MCF 10A (cell line): ENCODE results near the gene NIT1. TPM values are rescaled to one million over a fixed set of nuclear protein-coding genes. Genes with fewer than 3 reads are reported as not detected.

Experiments
- BruUV-seq: library from RNA; stranded (reverse); fragments of 400-500 nt; replicated peaks from 2 replicates; lab custom pipeline; 2021; lab: Mats Ljungman, UMichigan
- CTCF ChIA-PET: fragments of 300-600 bp; sonication (Branson Sonifier 250); formaldehyde crosslinking; extraction: SDS; loops from one replicate; lab custom pipeline; 2021; ENCODE audit warnings: antibody characterized with exemption, inconsistent platforms; lab: Yijun Ruan, JAX
- POLR2A ChIA-PET: fragments of 300-600, 350-650 bp; sonication (Branson Sonifier 250); formaldehyde crosslinking; extraction: SDS; loops from one replicate; lab custom pipeline; 2020; ENCODE audit warnings: antibody characterized with exemption, inconsistent platforms; lab: Yijun Ruan, JAX
- DNase-seq: peaks from one replicate; pipeline ENCODE4 v3.0.0-alpha.2; 2018; ENCODE audit not compliant: unreplicated experiment
- H3K27ac Mint-ChIP-seq: one replicate; pipeline ENCODE4 v1.8.0; 2022; ENCODE audit warnings: mild to moderate bottlenecking, low read depth, mixed read lengths; ENCODE audit not compliant: unreplicated experiment
- H3K27me3 Mint-ChIP-seq: one replicate; pipeline ENCODE4 v1.8.0; 2022; ENCODE audit warnings: mixed read lengths; ENCODE audit not compliant: insufficient read depth, unreplicated experiment
- H3K36me3 Mint-ChIP-seq: one replicate; pipeline ENCODE4 v1.8.0; 2022; ENCODE audit warnings: mild to moderate bottlenecking, moderate library complexity, mixed read lengths; ENCODE audit not compliant: insufficient read depth, unreplicated experiment
- H3K4me1 Mint-ChIP-seq: one replicate; pipeline ENCODE4 v1.8.0; 2022; ENCODE audit warnings: mixed read lengths; ENCODE audit not compliant: insufficient read depth, unreplicated experiment
- H3K4me3 Mint-ChIP-seq: one replicate; pipeline ENCODE4 v1.8.0; 2022; ENCODE audit warnings: mild to moderate bottlenecking, moderate library complexity, mixed read lengths; ENCODE audit not compliant: unreplicated experiment
- H3K9me3 Mint-ChIP-seq: one replicate; pipeline ENCODE4 v1.8.0; 2022; ENCODE audit warnings: mixed read lengths; ENCODE audit not compliant: unreplicated experiment
- CTCF ChIP-seq: fragments of 200-600 bp; IDR thresholded peaks from one replicate; pipeline ENCODE4 v1.8.0; 2022; ENCODE audit warnings: antibody characterized with exemption, mild to moderate bottlenecking; ENCODE audit not compliant: unreplicated experiment
- intact Hi-C: fragments of 100-400 bp; cut with micrococcal nuclease; formaldehyde crosslinking; loops from 2 replicates; pipeline ENCODE4 v1.14.1; 2022
- total RNA-seq: library from RNA; stranded (reverse); gene quantifications from 2 replicates; pipeline ENCODE4 v1.2.3, GENCODE V29; 2022

NIT1 gene
- total RNA-seq, 1 experiment from 2014 or later = 73.4 TPM

GRCh38 chr1:161069731-161070270 is 48.1 kb upstream of the NIT1 start, which contains the start of gene ARHGAP30:
Gene ARHGAP30 (minus strand): TSS chr1:161069891. CDS start chr1:161069624, 267 bp downstream.
- intact Hi-C loops = no loop called here
- Mint-ChIP-seq H3K4me1 (peaks cover 39% of the 10 kb centered on the region), H3K4me3 (no peak within 1 kb of the TSS), H3K36me3 (peaks cover 17% of the 10 kb centered on the region), H3K27me3 (no peaks in the 10 kb centered on the region), H3K27ac (no peak within 1 kb of the TSS), H3K9me3 (no peaks in the 10 kb centered on the region)
- no peak for TF ChIP-seq CTCF
- CTCF ChIA-PET = interaction anchor here (0.6 to 14.2 kb wide), 4 partner anchors 10 to 28 kb away, joined by 4 to 331 read pairs (median 22); partner anchors contain the start of gene KLHDC9
- POLR2A ChIA-PET = interaction anchor here (0.5 to 2.4 kb wide), 5 partner anchors 34 to 807 kb away, joined by 3 to 13 read pairs (median 3); partner anchors contain the start of genes DCAF8, F11R, NIT1 and PFDN2
- DNase-seq = no peak
- no TSS peak for BruUV-seq

GRCh38 chr1:161070761-161071160 is 47.1 kb upstream of the NIT1 start:
- H3K27me3 Mint-ChIP-seq = no peaks in the 10 kb centered on the region
- H3K4me3 Mint-ChIP-seq = no peak overlapping the region
- CTCF ChIA-PET = interaction anchor here (0.5 to 14.2 kb wide), 19 partner anchors 11 to 312 kb away, joined by 3 to 331 read pairs (median 5); partner anchors contain the start of genes ITLN2, KLHDC9 and USF1
- H3K4me1 Mint-ChIP-seq = peaks cover 43% of the 10 kb centered on the region
- H3K36me3 Mint-ChIP-seq = peaks cover 17% of the 10 kb centered on the region
- intact Hi-C loops = no loop called here
- no peaks in the 10 kb centered on the region for H3K9me3 Mint-ChIP-seq
- H3K27ac Mint-ChIP-seq = no peak overlapping the region
- no peak for DNase-seq
- POLR2A ChIA-PET = interaction anchor here (1.1 to 7.3 kb wide), 4 partner anchors 25 to 49 kb away, joined by 3 to 122 read pairs (median 16); partner anchors contain the start of genes F11R, KLHDC9, NIT1 and PFDN2
- no TSS peak for BruUV-seq
- no peak for TF ChIP-seq CTCF

GRCh38 chr1:161071886-161072371 is 46.0 kb upstream of the NIT1 start:
- ChIA-PET CTCF (interaction anchor here (0.7 to 14.2 kb wide), 25 partner anchors 8 to 235 kb away, joined by 3 to 331 read pairs (median 5); partner anchors contain the start of genes ITLN2, KLHDC9 and USF1), POLR2A (interaction anchor here (1.8 to 7.3 kb wide), 4 partner anchors 24 to 50 kb away, joined by 9 to 122 read pairs (median 16); partner anchors contain the start of genes F11R, KLHDC9 and USF1)
- peaks cover 17% of the 10 kb centered on the region for H3K36me3 Mint-ChIP-seq
- peaks cover 51% of the 10 kb centered on the region for H3K4me1 Mint-ChIP-seq
- H3K4me3 Mint-ChIP-seq = peak overlapping the region; percentile 90
- no peaks in the 10 kb centered on the region for H3K9me3 Mint-ChIP-seq
- intact Hi-C loops = loop anchor here (2.0 kb wide), 1 partner anchor 61 kb away; the partner anchor contains the start of gene DEDD
- peak; percentile 73 for DNase-seq
- BruUV-seq = no TSS peak
- TF ChIP-seq CTCF = peak; percentile 87
- H3K27ac Mint-ChIP-seq = peak overlapping the region; percentile 46
- H3K27me3 Mint-ChIP-seq = no peaks in the 10 kb centered on the region
